ENCODE measurements around the gene KRTAP5-3.
A peak's percentile ranks its signal among the peaks of the same experiment; 100 is the strongest.

KRTAP5-3 gene

GRCh38 chr11:1632053-1632714, 23.9 kb upstream of the KRTAP5-3 start:
- CTCF ChIA-PET, result interaction anchor here (0.8 kb wide), 1 partner anchor 21 kb away, joined by 4 read pairs; no protein-coding TSS in a partner anchor
- DNase-seq (ENCODE audit: extremely low spot score), result no peak
- TF ChIP-seq PKNOX1 (IDR thresholded peaks at IDR 0.05) (no peak), SUZ12 (IDR thresholded peaks at IDR 0.05) (no peak), TARDBP (IDR thresholded peaks at IDR 0.05) (no peak), FOXM1 (IDR thresholded peaks at IDR 0.05; ENCODE audit: borderline replicate concordance) (no peak), ELF4 (IDR thresholded peaks at IDR 0.05) (no peak), SP1 (IDR thresholded peaks at IDR 0.05) (no peak), ZNF384 (IDR thresholded peaks at IDR 0.05) (no peak), L3MBTL2 (conservative IDR thresholded peaks at IDR 0.05) (no peak), FOXA1 (IDR thresholded peaks at IDR 0.05) (no peak), CTBP1 (IDR thresholded peaks at IDR 0.05; ENCODE audit: borderline replicate concordance) (no peak), NFRKB (IDR thresholded peaks at IDR 0.05) (no peak), ARNT (IDR thresholded peaks at IDR 0.05) (no peak), FOXK2 (IDR thresholded peaks at IDR 0.05) (no peak), LEF1 (IDR thresholded peaks at IDR 0.05; ENCODE audit: borderline replicate concordance) (no peak), HDGF (IDR thresholded peaks at IDR 0.05; ENCODE audit: borderline replicate concordance) (no peak), BHLHE40 (IDR thresholded peaks at IDR 0.05; ENCODE audit: borderline replicate concordance) (no peak)
- POLR2A ChIA-PET, result no interaction called here

- TF ChIP-seq SUZ12 (IDR thresholded peaks at IDR 0.05) (no peak), ZNF384 (IDR thresholded peaks at IDR 0.05) (no peak), L3MBTL2 (conservative IDR thresholded peaks at IDR 0.05) (no peak), HDGF (IDR thresholded peaks at IDR 0.05; ENCODE audit: borderline replicate concordance) (no peak), ELF4 (IDR thresholded peaks at IDR 0.05) (no peak), ARNT (IDR thresholded peaks at IDR 0.05) (no peak), TARDBP (IDR thresholded peaks at IDR 0.05) (no peak), FOXM1 (IDR thresholded peaks at IDR 0.05; ENCODE audit: borderline replicate concordance) (no peak), SP1 (IDR thresholded peaks at IDR 0.05) (no peak)
- ChIA-PET POLR2A (interaction anchor here (0.7 kb wide), 1 partner anchor 56 kb away, joined by 3 read pairs; no protein-coding TSS in a partner anchor), CTCF (interaction anchor here (0.5 to 1.5 kb wide), 6 partner anchors 8 to 371 kb away, joined by 3 to 4 read pairs (median 3); no protein-coding TSS in a partner anchor)
- no peak for DNase-seq (ENCODE audit: extremely low spot score)
Measured at GRCh38 chr11:1631066-1631568, 22.9 kb upstream of the KRTAP5-3 start.

- ChIA-PET POLR2A (no interaction called here), CTCF (interaction anchor here (1.2 to 1.5 kb wide), 2 partner anchors 9 to 11 kb away, joined by 3 to 4 read pairs; no protein-coding TSS in a partner anchor)
- TF ChIP-seq TARDBP (IDR thresholded peaks at IDR 0.05), result no peak
- no peak for TF ChIP-seq FOXM1 (IDR thresholded peaks at IDR 0.05; ENCODE audit: borderline replicate concordance)
- TF ChIP-seq L3MBTL2 (conservative IDR thresholded peaks at IDR 0.05), result no peak
- TF ChIP-seq FOXA1 (IDR thresholded peaks at IDR 0.05), result no peak
- no peak for TF ChIP-seq SP1 (IDR thresholded peaks at IDR 0.05)
- TF ChIP-seq LEF1 (IDR thresholded peaks at IDR 0.05; ENCODE audit: borderline replicate concordance), result no peak
- TF ChIP-seq FOXK2 (IDR thresholded peaks at IDR 0.05), result no peak
- no peak for TF ChIP-seq ARNT (IDR thresholded peaks at IDR 0.05)
- TF ChIP-seq ELF4 (IDR thresholded peaks at IDR 0.05), result no peak
- no peak for DNase-seq (ENCODE audit: extremely low spot score)
Measured at GRCh38 chr11:1630271-1630670, 22.0 kb upstream of the KRTAP5-3 start.

- CTCF ChIA-PET, result interaction anchor here (0.6 to 1.5 kb wide), 3 partner anchors 8 to 34 kb away, joined by 3 read pairs; no protein-coding TSS in a partner anchor
- POLR2A ChIA-PET, result no interaction called here
- DNase-seq (ENCODE audit: extremely low spot score), result no peak
- no peak for TF ChIP-seq TARDBP (IDR thresholded peaks at IDR 0.05)
- TF ChIP-seq ELF4 (IDR thresholded peaks at IDR 0.05), result no peak
- no peak for TF ChIP-seq BHLHE40 (IDR thresholded peaks at IDR 0.05; ENCODE audit: borderline replicate concordance)
- TF ChIP-seq FOXM1 (IDR thresholded peaks at IDR 0.05; ENCODE audit: borderline replicate concordance), result no peak
- no peak for TF ChIP-seq CTBP1 (IDR thresholded peaks at IDR 0.05; ENCODE audit: borderline replicate concordance)
- TF ChIP-seq FOXK2 (IDR thresholded peaks at IDR 0.05), result no peak
- TF ChIP-seq ZNF384 (IDR thresholded peaks at IDR 0.05), result no peak
- no peak for TF ChIP-seq PKNOX1 (IDR thresholded peaks at IDR 0.05)
- TF ChIP-seq LEF1 (IDR thresholded peaks at IDR 0.05; ENCODE audit: borderline replicate concordance), result no peak
- TF ChIP-seq FOXA1 (IDR thresholded peaks at IDR 0.05), result no peak
- no peak for TF ChIP-seq SP1 (IDR thresholded peaks at IDR 0.05)
- no peak for TF ChIP-seq HDGF (IDR thresholded peaks at IDR 0.05; ENCODE audit: borderline replicate concordance)
- TF ChIP-seq SUZ12 (IDR thresholded peaks at IDR 0.05), result no peak
- TF ChIP-seq NFRKB (IDR thresholded peaks at IDR 0.05), result no peak
- no peak for TF ChIP-seq ARNT (IDR thresholded peaks at IDR 0.05)
- no peak for TF ChIP-seq L3MBTL2 (conservative IDR thresholded peaks at IDR 0.05)
Measured at GRCh38 chr11:1629326-1630185, 21.3 kb upstream of the KRTAP5-3 start, which contains the start of gene KRTAP5-5. KRTAP5-5 (plus strand) TSS chr11:1629775; CDS start chr11:1629841, 66 bp downstream.

GRCh38 chr11:1628506-1629325, 20.5 kb upstream of the KRTAP5-3 start:
- peak; percentile 89 for DNase-seq (ENCODE audit: extremely low spot score)
- TF ChIP-seq SUZ12 (IDR thresholded peaks at IDR 0.05) (no peak), CTBP1 (IDR thresholded peaks at IDR 0.05; ENCODE audit: borderline replicate concordance) (no peak), ZNF384 (IDR thresholded peaks at IDR 0.05) (no peak), LEF1 (IDR thresholded peaks at IDR 0.05; ENCODE audit: borderline replicate concordance) (no peak), TARDBP (IDR thresholded peaks at IDR 0.05) (no peak), BHLHE40 (IDR thresholded peaks at IDR 0.05; ENCODE audit: borderline replicate concordance) (no peak)
- ChIA-PET CTCF (interaction anchor here (0.6 to 1.0 kb wide), 4 partner anchors 9 to 1449 kb away, joined by 3 read pairs; no protein-coding TSS in a partner anchor), POLR2A (no interaction called here)

Measured in HEK293T (cell line).